ENCODE data around the gene DNAH10. TPM values are rescaled to one million over a fixed set of nuclear protein-coding genes. Genes with fewer than 3 reads are reported as not detected.

The DNAH10 gene
- polyA plus RNA-seq, 1 donor from 2014 or later = 0.40 TPM

GRCh38 chr12:123916729-123917128, 154.6 kb downstream of the DNAH10 start:
- peaks cover 1% of the 10 kb centered on the region for H3K36me3 Mint-ChIP-seq
- H3K27ac Mint-ChIP-seq = no peak overlapping the region
- H3K27me3 Mint-ChIP-seq = peaks cover 1% of the 10 kb centered on the region
- peaks cover 0 to 1% (median 0%) of the 10 kb centered on the region in 3 donors for H3K4me1 Mint-ChIP-seq
- H3K4me3 Mint-ChIP-seq = no peak overlapping the region
- H3K9me3 Mint-ChIP-seq = no peaks in the 10 kb centered on the region

- Mint-ChIP-seq H3K9me3 (no peaks in the 10 kb centered on the region), H3K4me3 (no peak overlapping the region), H3K27me3 (peaks cover 4% of the 10 kb centered on the region), H3K36me3 (peaks cover 1% of the 10 kb centered on the region), H3K4me1 (peaks cover 0 to 1% (median 0%) of the 10 kb centered on the region in 3 donors), H3K27ac (peak overlapping the region in 1 of 3 donors; percentile 57)
Observed at GRCh38 chr12:123917337-123917850, 155.3 kb downstream of the DNAH10 start.

- no peaks in the 10 kb centered on the region for H3K9me3 Mint-ChIP-seq
- no peak overlapping the region for H3K4me3 Mint-ChIP-seq
- H3K36me3 Mint-ChIP-seq = peaks cover 1% of the 10 kb centered on the region
- H3K4me1 Mint-ChIP-seq = no peaks in the 10 kb centered on the region
- no peak overlapping the region for H3K27ac Mint-ChIP-seq
- H3K27me3 Mint-ChIP-seq = peaks cover 5% of the 10 kb centered on the region
Observed at GRCh38 chr12:123919980-123920360, 157.9 kb downstream of the DNAH10 start.

- Mint-ChIP-seq H3K9me3 (no peaks in the 10 kb centered on the region), H3K27ac (no peak overlapping the region), H3K36me3 (no peaks in the 10 kb centered on the region), H3K4me1 (no peaks in the 10 kb centered on the region), H3K4me3 (no peak overlapping the region), H3K27me3 (peaks cover 14% of the 10 kb centered on the region)
Observed at GRCh38 chr12:123923038-123923437, 160.9 kb downstream of the DNAH10 start.

- H3K4me1 Mint-ChIP-seq = peaks cover 0 to 4% (median 2%) of the 10 kb centered on the region in 3 donors
- no peaks in the 10 kb centered on the region for H3K9me3 Mint-ChIP-seq
- H3K27ac Mint-ChIP-seq = no peak overlapping the region
- peaks cover 16% of the 10 kb centered on the region for H3K27me3 Mint-ChIP-seq
- H3K4me3 Mint-ChIP-seq = peak overlapping the region in 1 of 4 donors; percentile 33
- H3K36me3 Mint-ChIP-seq = no peaks in the 10 kb centered on the region
Observed at GRCh38 chr12:123923927-123924326, 161.8 kb downstream of the DNAH10 start.

- H3K4me3 Mint-ChIP-seq = no peak overlapping the region
- no peaks in the 10 kb centered on the region for H3K36me3 Mint-ChIP-seq
- no peak overlapping the region for H3K27ac Mint-ChIP-seq
Observed at GRCh38 chr12:123924539-123924938, 162.4 kb downstream of the DNAH10 start.

GRCh38 chr12:123928274-123928865, 166.3 kb downstream of the DNAH10 start:
- peak overlapping the region in 1 of 4 donors; percentile 5 for H3K4me3 Mint-ChIP-seq

More at GRCh38 chr12:123924539-123924938, 162.4 kb downstream of the DNAH10 start:
- H3K9me3 Mint-ChIP-seq = no peaks in the 10 kb centered on the region
- H3K27me3 Mint-ChIP-seq = peaks cover 16% of the 10 kb centered on the region
- peaks cover 0 to 4% (median 2%) of the 10 kb centered on the region in 3 donors for H3K4me1 Mint-ChIP-seq

GRCh38 chr12:123928897-123929296, 166.8 kb downstream of the DNAH10 start:
- H3K4me3 Mint-ChIP-seq = no peak overlapping the region
- no peak overlapping the region for H3K27ac Mint-ChIP-seq
- peaks cover 2% of the 10 kb centered on the region for H3K36me3 Mint-ChIP-seq
- H3K27me3 Mint-ChIP-seq = peaks cover 14% of the 10 kb centered on the region
- peaks cover 2 to 4% (median 3%) of the 10 kb centered on the region in 3 donors for H3K4me1 Mint-ChIP-seq
- H3K9me3 Mint-ChIP-seq = no peaks in the 10 kb centered on the region

More at GRCh38 chr12:123928274-123928865, 166.3 kb downstream of the DNAH10 start:
- H3K36me3 Mint-ChIP-seq = peaks cover 2% of the 10 kb centered on the region
- peaks cover 14% of the 10 kb centered on the region for H3K27me3 Mint-ChIP-seq
- no peaks in the 10 kb centered on the region for H3K9me3 Mint-ChIP-seq
- peaks cover under 1 to 4% (median 2%) of the 10 kb centered on the region in 3 donors for H3K4me1 Mint-ChIP-seq
- no peak overlapping the region for H3K27ac Mint-ChIP-seq

GRCh38 chr12:123929946-123930583, 168.0 kb downstream of the DNAH10 start:
- Mint-ChIP-seq H3K27me3 (peaks cover 11% of the 10 kb centered on the region), H3K9me3 (no peaks in the 10 kb centered on the region), H3K4me1 (peaks cover 2 to 4% (median 3%) of the 10 kb centered on the region in 3 donors), H3K27ac (no peak overlapping the region), H3K36me3 (peaks cover 2% of the 10 kb centered on the region), H3K4me3 (no peak overlapping the region)

GRCh38 chr12:123931686-123932321, 169.7 kb downstream of the DNAH10 start:
- no peaks in the 10 kb centered on the region for H3K9me3 Mint-ChIP-seq
- no peak overlapping the region for H3K4me3 Mint-ChIP-seq
- H3K36me3 Mint-ChIP-seq = peaks cover 2% of the 10 kb centered on the region
- H3K4me1 Mint-ChIP-seq = peaks cover 2 to 4% (median 3%) of the 10 kb centered on the region in 3 donors
- H3K27ac Mint-ChIP-seq = no peak overlapping the region
- H3K27me3 Mint-ChIP-seq = peaks cover 6% of the 10 kb centered on the region

- Mint-ChIP-seq H3K27me3 (peaks cover under 1% of the 10 kb centered on the region), H3K9me3 (no peaks in the 10 kb centered on the region), H3K27ac (no peak overlapping the region), H3K36me3 (peaks cover 2% of the 10 kb centered on the region), H3K4me3 (no peak overlapping the region), H3K4me1 (peaks cover 4 to 8% (median 8%) of the 10 kb centered on the region in 3 donors)
Observed at GRCh38 chr12:123933214-123933613, 171.1 kb downstream of the DNAH10 start.

- Mint-ChIP-seq H3K36me3 (peaks cover 2% of the 10 kb centered on the region), H3K4me3 (no peak overlapping the region), H3K9me3 (no peaks in the 10 kb centered on the region), H3K4me1 (peaks cover 4 to 13% (median 7%) of the 10 kb centered on the region in 3 donors), H3K27me3 (no peaks in the 10 kb centered on the region), H3K27ac (no peak overlapping the region)
Observed at GRCh38 chr12:123934016-123934620, 172.0 kb downstream of the DNAH10 start.

- Mint-ChIP-seq H3K27ac (no peak overlapping the region), H3K27me3 (no peaks in the 10 kb centered on the region), H3K4me1 (peaks cover 4 to 13% (median 7%) of the 10 kb centered on the region in 3 donors)
Observed at GRCh38 chr12:123934829-123935228, 172.7 kb downstream of the DNAH10 start.

GRCh38 chr12:123935956-123936355, 173.9 kb downstream of the DNAH10 start:
- Mint-ChIP-seq H3K27ac (no peak overlapping the region), H3K9me3 (no peaks in the 10 kb centered on the region), H3K4me1 (peaks cover 4 to 13% (median 7%) of the 10 kb centered on the region in 3 donors), H3K4me3 (no peak overlapping the region), H3K27me3 (no peaks in the 10 kb centered on the region), H3K36me3 (peaks cover 4% of the 10 kb centered on the region)

More at GRCh38 chr12:123934829-123935228, 172.7 kb downstream of the DNAH10 start:
- Mint-ChIP-seq H3K36me3 (peaks cover 2% of the 10 kb centered on the region), H3K9me3 (no peaks in the 10 kb centered on the region), H3K4me3 (no peak overlapping the region)

- peak overlapping the region in 1 of 4 donors; percentile 44 for H3K4me3 Mint-ChIP-seq
- peaks cover 4 to 13% (median 7%) of the 10 kb centered on the region in 3 donors for H3K4me1 Mint-ChIP-seq
- H3K27me3 Mint-ChIP-seq = no peaks in the 10 kb centered on the region
- H3K27ac Mint-ChIP-seq = no peak overlapping the region
- H3K36me3 Mint-ChIP-seq = peaks cover 5% of the 10 kb centered on the region
- H3K9me3 Mint-ChIP-seq = peaks cover 0 to under 1% (median 0%) of the 10 kb centered on the region in 3 donors
Observed at GRCh38 chr12:123936471-123936870, 174.4 kb downstream of the DNAH10 start.

Data from IgD-negative memory B cell (primary cell).